ENCODE results near the gene CDK18. TPM values are rescaled to one million over a fixed set of nuclear protein-coding genes. Genes with fewer than 3 reads are reported as not detected.

The CDK18 gene
- total RNA-seq, 1 donor from 2014 or later, result 26.4 TPM

DNA sequence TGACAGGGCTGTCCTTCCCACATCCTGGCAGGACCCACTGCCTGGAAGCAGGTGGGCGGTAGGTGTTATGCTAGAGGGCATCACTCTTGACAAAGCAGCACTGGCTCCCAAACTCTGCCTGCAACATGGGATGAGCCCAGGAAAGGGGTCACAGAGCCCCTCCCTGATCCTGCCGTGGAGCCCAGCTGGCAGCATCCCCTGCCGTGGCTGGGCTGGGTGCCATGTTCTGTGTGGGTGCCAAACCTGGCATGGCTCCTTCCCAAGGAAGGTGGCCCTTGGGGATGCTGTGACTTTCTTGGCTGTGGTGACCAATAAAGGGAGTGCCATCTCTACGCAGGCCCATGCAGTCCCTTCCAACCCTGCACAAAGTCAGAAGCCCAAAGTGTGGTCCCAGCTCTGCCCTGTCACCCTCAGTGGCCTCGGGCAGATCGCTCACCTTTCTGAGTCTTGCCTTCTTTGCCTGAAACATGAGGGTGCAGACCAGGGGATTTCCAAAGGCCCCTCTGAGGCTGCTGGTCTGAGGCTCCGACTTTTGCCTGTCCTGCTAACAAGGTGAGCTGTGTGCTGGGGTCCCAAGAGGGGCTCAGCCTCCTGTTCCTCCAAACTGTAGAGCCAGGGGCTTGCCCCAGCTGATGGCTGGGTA, 6.0 kb downstream of the CDK18 start:
- TF ChIP-seq, protein P1, sequence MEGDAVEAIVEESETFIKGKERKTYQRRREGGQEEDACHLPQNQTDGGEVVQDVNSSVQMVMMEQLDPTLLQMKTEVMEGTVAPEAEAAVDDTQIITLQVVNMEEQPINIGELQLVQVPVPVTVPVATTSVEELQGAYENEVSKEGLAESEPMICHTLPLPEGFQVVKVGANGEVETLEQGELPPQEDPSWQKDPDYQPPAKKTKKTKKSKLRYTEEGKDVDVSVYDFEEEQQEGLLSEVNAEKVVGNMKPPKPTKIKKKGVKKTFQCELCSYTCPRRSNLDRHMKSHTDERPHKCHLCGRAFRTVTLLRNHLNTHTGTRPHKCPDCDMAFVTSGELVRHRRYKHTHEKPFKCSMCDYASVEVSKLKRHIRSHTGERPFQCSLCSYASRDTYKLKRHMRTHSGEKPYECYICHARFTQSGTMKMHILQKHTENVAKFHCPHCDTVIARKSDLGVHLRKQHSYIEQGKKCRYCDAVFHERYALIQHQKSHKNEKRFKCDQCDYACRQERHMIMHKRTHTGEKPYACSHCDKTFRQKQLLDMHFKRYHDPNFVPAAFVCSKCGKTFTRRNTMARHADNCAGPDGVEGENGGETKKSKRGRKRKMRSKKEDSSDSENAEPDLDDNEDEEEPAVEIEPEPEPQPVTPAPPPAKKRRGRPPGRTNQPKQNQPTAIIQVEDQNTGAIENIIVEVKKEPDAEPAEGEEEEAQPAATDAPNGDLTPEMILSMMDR (conservative IDR thresholded peaks at IDR 0.05), result no peak
- Mint-ChIP-seq H3K36me3 (ENCODE audit: low read depth) (no peaks in the 10 kb centered on the region), H3K27me3 (ENCODE audit: low read depth) (no peaks in the 10 kb centered on the region), H3K27ac (ENCODE audit: unreplicated experiment) (no peak overlapping the region), H3K4me3 (no peak overlapping the region), H3K4me1 (peaks cover 54% of the 10 kb centered on the region), H3K9me3 (no peaks in the 10 kb centered on the region)
- DNase-seq (ENCODE audit: low read depth, low spot score), result no peak

DNA sequence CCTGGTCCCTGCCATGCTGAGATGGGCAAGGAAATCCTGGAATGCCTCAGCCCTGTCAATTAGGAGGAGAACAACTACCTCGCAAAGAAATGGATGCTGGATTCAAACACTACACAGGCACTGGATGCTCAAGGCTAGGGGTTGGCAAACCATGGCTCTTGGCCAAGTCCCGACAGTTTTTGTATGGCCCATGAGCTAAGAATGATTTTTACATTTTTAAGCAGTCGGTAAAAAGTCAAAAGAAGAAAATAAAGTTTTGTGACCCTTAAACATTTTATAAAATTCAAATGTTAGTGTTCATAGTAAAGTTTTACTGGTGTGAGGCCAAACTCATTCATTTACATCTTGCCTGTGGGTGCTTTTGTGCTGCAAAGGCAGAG, 6.5 kb downstream of the CDK18 start:
- no peak overlapping the region for H3K27ac Mint-ChIP-seq (ENCODE audit: unreplicated experiment)
- no peak overlapping the region for H3K4me3 Mint-ChIP-seq

DNA sequence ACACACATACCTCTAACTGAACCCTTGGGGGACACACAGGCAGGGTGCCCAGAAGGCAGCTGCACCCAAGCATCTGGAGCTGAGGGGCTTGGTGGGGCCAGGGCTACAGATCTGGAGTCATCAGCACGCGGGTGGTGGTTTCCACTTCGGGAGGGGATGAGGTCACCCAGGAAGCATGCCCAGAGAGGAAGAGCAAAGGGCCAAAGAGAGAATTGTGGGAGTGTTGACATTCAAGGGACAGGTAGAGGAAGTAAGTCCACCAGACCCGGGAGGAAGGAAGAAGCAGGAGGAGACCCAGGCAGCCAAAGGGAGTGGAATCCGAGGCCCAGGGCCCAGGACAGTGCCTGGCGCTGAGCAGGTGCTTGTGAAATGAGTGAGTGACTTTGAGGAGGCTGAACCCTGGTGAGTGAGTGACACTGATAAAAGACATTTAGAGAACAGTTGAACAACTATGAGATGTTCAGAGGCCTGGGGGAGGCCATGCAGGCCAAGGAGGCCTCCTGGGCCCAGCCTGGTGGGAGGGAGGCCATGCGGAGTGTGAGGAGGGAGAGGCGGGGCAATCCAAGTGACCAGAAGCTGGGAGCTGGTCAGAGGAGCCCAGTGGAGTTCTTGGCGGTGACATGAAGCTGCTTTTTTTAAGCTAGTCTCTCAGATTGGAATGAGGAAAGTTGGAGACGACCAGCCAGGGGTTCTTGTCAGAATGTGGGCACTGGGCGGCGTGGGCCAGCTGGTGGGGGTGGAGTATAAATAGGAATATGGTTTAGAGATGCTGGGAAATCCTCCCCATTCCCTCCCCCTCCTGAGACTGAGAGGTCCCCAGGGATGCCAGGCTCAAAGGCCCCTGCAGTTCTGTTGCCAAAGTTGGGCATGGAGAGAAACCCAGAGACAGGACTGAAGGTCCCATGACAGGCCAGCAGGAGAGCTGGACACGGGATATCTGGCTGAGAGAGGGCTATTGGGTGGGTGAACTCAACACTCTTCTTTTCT, 7.9 kb downstream of the CDK18 start:
- Mint-ChIP-seq H3K4me3 (no peak overlapping the region), H3K4me1 (peaks cover 62% of the 10 kb centered on the region), H3K9me3 (no peaks in the 10 kb centered on the region), H3K27ac (ENCODE audit: unreplicated experiment) (peak overlapping the region; percentile 27), H3K36me3 (ENCODE audit: low read depth) (no peaks in the 10 kb centered on the region), H3K27me3 (ENCODE audit: low read depth) (no peaks in the 10 kb centered on the region)
- TF ChIP-seq, protein P1 (conservative IDR thresholded peaks at IDR 0.05), result no peak
- DNase-seq (ENCODE audit: low read depth, low spot score), result no peak

More for the DNA sequence above, 6.5 kb downstream of the CDK18 start:
- Mint-ChIP-seq H3K4me1 (peaks cover 57% of the 10 kb centered on the region), H3K36me3 (ENCODE audit: low read depth) (no peaks in the 10 kb centered on the region), H3K9me3 (no peaks in the 10 kb centered on the region), H3K27me3 (ENCODE audit: low read depth) (no peaks in the 10 kb centered on the region)
- TF ChIP-seq, protein P1 (conservative IDR thresholded peaks at IDR 0.05), result no peak
- DNase-seq (ENCODE audit: low read depth, low spot score), result no peak

DNA sequence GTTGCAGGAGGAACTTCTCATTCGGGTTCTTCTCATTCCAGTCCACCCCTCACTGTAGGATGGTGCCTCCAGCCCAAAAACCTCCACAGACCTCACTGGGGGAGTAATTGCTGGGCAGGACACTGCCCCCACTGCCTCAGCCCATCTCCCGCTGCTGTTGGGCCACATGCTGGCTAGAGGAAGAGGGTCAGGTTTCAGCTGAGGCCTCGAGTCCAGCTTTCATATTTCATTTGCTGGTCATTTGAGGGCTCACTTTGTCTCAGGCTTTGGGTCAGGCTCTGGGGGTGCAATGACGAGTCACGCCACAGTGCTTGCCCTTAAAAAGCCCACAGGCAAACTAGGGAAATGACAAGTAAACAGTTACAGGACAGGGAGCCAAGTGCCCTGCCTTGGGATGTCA, 9.3 kb downstream of the CDK18 start:
- TF ChIP-seq, protein P1 (conservative IDR thresholded peaks at IDR 0.05), result no peak
- Mint-ChIP-seq H3K4me3 (no peak overlapping the region), H3K4me1 (peaks cover 69% of the 10 kb centered on the region), H3K9me3 (no peaks in the 10 kb centered on the region), H3K27ac (ENCODE audit: unreplicated experiment) (peak overlapping the region; percentile 13), H3K36me3 (ENCODE audit: low read depth) (no peaks in the 10 kb centered on the region), H3K27me3 (ENCODE audit: low read depth) (no peaks in the 10 kb centered on the region)
- no peak for DNase-seq (ENCODE audit: low read depth, low spot score)

DNA sequence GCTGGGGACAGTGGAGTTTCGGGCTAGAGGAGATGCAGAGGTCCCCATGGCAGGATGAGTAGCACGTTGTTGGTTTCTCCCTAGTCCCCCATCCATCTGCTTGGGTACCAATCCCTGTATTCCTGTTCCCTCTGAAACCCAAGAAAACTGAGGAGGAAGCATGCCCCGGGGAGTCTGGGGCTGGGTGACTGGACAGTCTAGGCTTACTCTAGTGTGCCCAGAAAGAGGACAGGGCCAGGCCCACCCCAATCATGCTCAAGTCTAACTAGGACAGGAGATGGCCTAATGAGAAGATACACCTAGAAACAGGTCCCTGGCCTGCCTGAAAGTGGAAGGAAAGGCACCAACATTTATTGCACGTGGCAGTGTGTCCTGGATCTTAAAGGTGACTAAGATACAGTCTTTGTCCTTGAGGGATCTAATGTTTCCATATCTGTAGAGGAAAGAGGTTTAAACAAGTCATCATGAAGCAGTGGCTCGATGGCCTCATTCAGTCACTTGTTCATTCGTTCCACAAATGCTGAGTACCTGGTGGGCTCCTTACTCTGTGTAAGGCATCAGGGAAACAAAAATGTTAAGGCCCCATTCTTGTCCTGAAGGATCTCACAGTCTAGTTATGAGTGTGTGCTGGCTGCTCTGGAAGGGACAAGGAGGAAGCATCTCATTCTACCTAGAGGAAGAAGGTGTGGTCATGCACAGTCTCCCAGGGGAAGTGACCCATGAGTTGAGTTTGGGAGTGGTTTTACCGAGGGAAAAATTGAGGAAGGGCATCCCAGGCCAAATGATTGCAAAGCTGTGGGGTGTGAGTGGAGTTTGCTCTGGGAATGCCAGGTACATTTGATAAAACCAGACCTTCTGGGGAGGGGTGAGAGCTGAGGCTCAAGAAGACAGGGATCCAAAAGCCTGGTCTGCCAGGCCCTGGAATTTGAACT, 10.0 kb downstream of the CDK18 start:
- Mint-ChIP-seq H3K4me3 (no peak overlapping the region), H3K27ac (ENCODE audit: unreplicated experiment) (peak overlapping the region; percentile 13), H3K27me3 (ENCODE audit: low read depth) (no peaks in the 10 kb centered on the region)

More for the DNA sequence above, 10.0 kb downstream of the CDK18 start:
- Mint-ChIP-seq H3K9me3 (no peaks in the 10 kb centered on the region), H3K36me3 (ENCODE audit: low read depth) (no peaks in the 10 kb centered on the region), H3K4me1 (peaks cover 76% of the 10 kb centered on the region)
- DNase-seq (ENCODE audit: low read depth, low spot score), result no peak
- TF ChIP-seq, protein P1 (conservative IDR thresholded peaks at IDR 0.05), result no peak
